Measurements from ENCODE around the gene SGF29.
"Not testable (repeated sequence)": the region's sequence is repeated elsewhere in the genome, so short reads cannot be mapped to it uniquely, and the experiment has no call there.

The SGF29 gene

DNA sequence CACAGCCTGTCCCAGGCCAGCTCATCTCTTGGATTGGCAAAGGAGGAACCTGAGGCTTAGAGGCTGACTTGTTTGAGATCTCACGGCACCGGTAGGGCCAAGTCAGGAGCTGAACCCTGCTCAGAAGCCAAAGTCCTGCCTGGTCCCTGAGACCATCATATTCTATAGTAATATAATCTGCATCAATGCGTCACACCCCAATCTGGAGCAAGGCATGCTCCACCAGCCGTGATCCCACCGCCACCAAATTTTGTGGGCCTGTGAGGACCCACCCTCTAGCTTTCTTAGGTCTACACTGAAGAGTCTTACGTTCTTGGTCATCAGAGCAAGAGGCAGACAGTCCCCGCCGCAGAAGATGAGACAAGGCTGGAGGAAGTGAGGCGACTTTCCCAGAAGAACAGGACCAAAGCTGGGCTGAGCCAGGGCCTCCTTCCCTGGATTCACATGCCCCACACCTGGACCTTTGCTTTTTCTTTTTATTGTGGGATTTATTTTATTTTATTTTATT lies 53.5 kb downstream of the SGF29 start:
- H3K36me3 ChIP-seq (ENCODE audit: control insufficient read depth in 1 of 2, insufficient read depth in 2 of 2, low read depth in 1 of 2, low read length in 2 of 2): no peaks in the 10 kb centered on the region
- WGBS: 94% methylated on average over 9 of the region's 9 CpGs
- H3K23ac ChIP-seq (ENCODE audit: low read length in 2 of 2): no peak overlapping the region
- H4K91ac ChIP-seq (ENCODE audit: low read length): no peak overlapping the region
- no peak for DNase-seq
- no peak overlapping the region for H3K4me3 ChIP-seq (ENCODE audit: insufficient read depth in 1 of 2, low read depth in 1 of 2, low read length in 2 of 2)
- H2AK5ac ChIP-seq (ENCODE audit: low read length, severe bottlenecking): no peak overlapping the region
- no peak overlapping the region for H2BK15ac ChIP-seq (ENCODE audit: low read depth, poor library complexity, severe bottlenecking)
- H2AFZ ChIP-seq (ENCODE audit: low read depth, low read length): no peak overlapping the region
- H3K4me1 ChIP-seq (ENCODE audit: control insufficient read depth, insufficient read depth, low read depth, low read length): peaks cover 6% of the 10 kb centered on the region
- H2BK120ac ChIP-seq (ENCODE audit: low read depth, low read length): no peak overlapping the region
- no peak overlapping the region for H3K18ac ChIP-seq (ENCODE audit: low read depth in 1 of 2, low read length in 2 of 2)
- no peak overlapping the region for H4K8ac ChIP-seq (ENCODE audit: low read length)
- H3K4me2 ChIP-seq (ENCODE audit: low read length, poor library complexity, severe bottlenecking): no peak overlapping the region
- H2BK5ac ChIP-seq (ENCODE audit: low read depth, low read length, poor library complexity, severe bottlenecking): no peak overlapping the region
- no peak overlapping the region for H2BK12ac ChIP-seq (ENCODE audit: low read length in 2 of 2)
- H3K9me3 ChIP-seq (ENCODE audit: control insufficient read depth, low read length): no peaks in the 10 kb centered on the region
- H3K4ac ChIP-seq (ENCODE audit: low read depth in 1 of 2, low read length in 2 of 2): no peak overlapping the region
- H3K9ac ChIP-seq (ENCODE audit: low read length): no peak overlapping the region
- H3K14ac ChIP-seq (ENCODE audit: low read length in 2 of 2): no peak overlapping the region
- H3K27me3 ChIP-seq (ENCODE audit: control insufficient read depth in 1 of 2, insufficient read depth in 1 of 2, low read length in 2 of 2): peaks cover 12 to 14% of the 10 kb centered on the region in 2 experiments
- no peak overlapping the region for H3K27ac ChIP-seq (ENCODE audit: low read length, poor library complexity, severe bottlenecking)
- no peaks in the 10 kb centered on the region for H3K79me1 ChIP-seq (replicated peaks; ENCODE audit: low read length, poor library complexity, severe bottlenecking)

DNA sequence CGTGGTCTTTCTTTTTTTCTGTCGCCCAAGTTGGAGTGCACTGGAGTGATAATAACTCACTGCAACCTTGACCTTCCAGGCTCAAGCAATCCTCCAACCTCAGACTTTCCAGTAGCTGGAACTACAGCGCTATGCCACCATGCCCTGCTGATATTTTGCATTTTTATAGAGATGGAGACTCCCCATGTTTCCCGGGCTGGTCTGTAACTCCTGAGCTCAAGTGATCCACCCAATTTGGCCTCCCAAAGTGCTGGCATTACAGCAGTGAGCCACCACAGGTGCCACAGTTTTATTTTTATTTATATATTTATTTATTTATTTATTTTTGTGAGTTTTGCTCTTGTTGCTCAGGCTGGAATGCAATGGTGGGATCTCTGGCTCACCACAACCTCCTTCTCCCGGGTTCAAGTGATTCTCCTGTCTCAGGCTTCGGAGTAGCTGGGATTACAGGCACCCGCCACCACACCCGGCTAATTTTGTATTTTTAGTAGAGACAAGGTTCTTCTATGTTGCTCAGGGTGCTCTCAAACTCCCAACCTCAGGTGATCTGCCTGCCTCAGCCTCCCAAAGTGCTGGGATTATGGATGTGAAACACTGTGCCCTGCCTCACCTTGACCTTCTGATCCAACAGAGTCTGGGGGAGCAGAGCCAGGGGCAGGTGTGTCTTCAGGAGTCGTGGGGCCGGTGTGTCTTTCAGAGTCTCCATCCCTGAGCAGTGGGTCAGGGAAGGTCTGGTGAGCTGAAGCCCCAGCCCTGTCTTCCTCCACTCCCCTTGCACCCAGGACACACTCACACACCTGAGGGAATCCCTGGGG lies 54.2 kb downstream of the SGF29 start:
- not testable (repeated sequence) for H2BK5ac ChIP-seq (ENCODE audit: low read depth, low read length, poor library complexity, severe bottlenecking); H2AK5ac ChIP-seq (ENCODE audit: low read length, severe bottlenecking); H3K23ac ChIP-seq (ENCODE audit: low read length in 2 of 2); H3K9ac ChIP-seq (ENCODE audit: low read length); H2BK120ac ChIP-seq (ENCODE audit: low read depth, low read length); H2BK15ac ChIP-seq (ENCODE audit: low read depth, poor library complexity, severe bottlenecking); H3K18ac ChIP-seq (ENCODE audit: low read depth in 1 of 2, low read length in 2 of 2); H3K4ac ChIP-seq (ENCODE audit: low read depth in 1 of 2, low read length in 2 of 2); H3K14ac ChIP-seq (ENCODE audit: low read length in 2 of 2); H3K4me1 ChIP-seq (ENCODE audit: control insufficient read depth, insufficient read depth, low read depth, low read length); H2AFZ ChIP-seq (ENCODE audit: low read depth, low read length); DNase-seq; H3K4me2 ChIP-seq (ENCODE audit: low read length, poor library complexity, severe bottlenecking); H3K4me3 ChIP-seq (ENCODE audit: insufficient read depth in 1 of 2, low read depth in 1 of 2, low read length in 2 of 2); H3K9me3 ChIP-seq (ENCODE audit: control insufficient read depth, low read length); H2BK12ac ChIP-seq (ENCODE audit: low read length in 2 of 2); H3K27ac ChIP-seq (ENCODE audit: low read length, poor library complexity, severe bottlenecking); H3K79me1 ChIP-seq (replicated peaks; ENCODE audit: low read length, poor library complexity, severe bottlenecking); H4K8ac ChIP-seq (ENCODE audit: low read length); H3K36me3 ChIP-seq (ENCODE audit: control insufficient read depth in 1 of 2, insufficient read depth in 2 of 2, low read depth in 1 of 2, low read length in 2 of 2); H4K91ac ChIP-seq (ENCODE audit: low read length)
- whole genome bisulfite sequencing: 84% methylated on average over 8 of the region's 10 CpGs
- peaks cover 10 to 12% of the 10 kb centered on the region in 2 experiments for H3K27me3 ChIP-seq (ENCODE audit: control insufficient read depth in 1 of 2, insufficient read depth in 1 of 2, low read length in 2 of 2)

DNA sequence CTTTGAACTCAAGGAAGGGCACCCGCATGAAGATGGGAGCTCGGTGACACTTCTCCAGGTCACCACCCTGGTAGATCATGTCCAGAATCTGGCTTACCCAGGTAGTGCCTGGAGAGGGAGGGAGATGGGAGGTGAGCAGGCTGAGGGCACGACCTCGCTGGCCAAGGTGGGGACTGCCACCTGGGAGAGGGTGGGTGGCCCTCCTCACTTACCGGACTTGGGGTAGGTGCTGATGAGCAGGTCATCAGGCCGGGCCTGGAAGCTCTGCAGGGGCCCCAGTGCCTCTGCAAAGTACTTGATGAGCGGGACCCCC lies 54.7 kb downstream of the SGF29 start:
- H3K36me3 ChIP-seq (ENCODE audit: control insufficient read depth in 1 of 2, insufficient read depth in 2 of 2, low read depth in 1 of 2, low read length in 2 of 2); H3K4me2 ChIP-seq (ENCODE audit: low read length, poor library complexity, severe bottlenecking); H3K9me3 ChIP-seq (ENCODE audit: control insufficient read depth, low read length); H3K4ac ChIP-seq (ENCODE audit: low read depth in 1 of 2, low read length in 2 of 2); H2AFZ ChIP-seq (ENCODE audit: low read depth, low read length); H3K4me1 ChIP-seq (ENCODE audit: control insufficient read depth, insufficient read depth, low read depth, low read length); H3K27me3 ChIP-seq (ENCODE audit: control insufficient read depth in 1 of 2, insufficient read depth in 1 of 2, low read length in 2 of 2); H2BK5ac ChIP-seq (ENCODE audit: low read depth, low read length, poor library complexity, severe bottlenecking); H4K91ac ChIP-seq (ENCODE audit: low read length); H3K9ac ChIP-seq (ENCODE audit: low read length); H3K14ac ChIP-seq (ENCODE audit: low read length in 2 of 2); H2BK120ac ChIP-seq (ENCODE audit: low read depth, low read length); H3K4me3 ChIP-seq (ENCODE audit: insufficient read depth in 1 of 2, low read depth in 1 of 2, low read length in 2 of 2); H3K23ac ChIP-seq (ENCODE audit: low read length in 2 of 2); H3K18ac ChIP-seq (ENCODE audit: low read depth in 1 of 2, low read length in 2 of 2); H3K79me1 ChIP-seq (replicated peaks; ENCODE audit: low read length, poor library complexity, severe bottlenecking); H4K8ac ChIP-seq (ENCODE audit: low read length); H2AK5ac ChIP-seq (ENCODE audit: low read length, severe bottlenecking); H2BK12ac ChIP-seq (ENCODE audit: low read length in 2 of 2); DNase-seq; H2BK15ac ChIP-seq (ENCODE audit: low read depth, poor library complexity, severe bottlenecking); H3K27ac ChIP-seq (ENCODE audit: low read length, poor library complexity, severe bottlenecking): not testable (repeated sequence)
- 100% methylated on average over 2 of the region's 7 CpGs for WGBS

- not testable (repeated sequence) for H4K8ac ChIP-seq (ENCODE audit: low read length); H3K27ac ChIP-seq (ENCODE audit: low read length, poor library complexity, severe bottlenecking); DNase-seq; H3K23ac ChIP-seq (ENCODE audit: low read length in 2 of 2); H3K36me3 ChIP-seq (ENCODE audit: control insufficient read depth in 1 of 2, insufficient read depth in 2 of 2, low read depth in 1 of 2, low read length in 2 of 2); H3K4me1 ChIP-seq (ENCODE audit: control insufficient read depth, insufficient read depth, low read depth, low read length); H2AFZ ChIP-seq (ENCODE audit: low read depth, low read length); H3K9ac ChIP-seq (ENCODE audit: low read length); H3K4me3 ChIP-seq (ENCODE audit: insufficient read depth in 1 of 2, low read depth in 1 of 2, low read length in 2 of 2); H3K27me3 ChIP-seq (ENCODE audit: control insufficient read depth in 1 of 2, insufficient read depth in 1 of 2, low read length in 2 of 2); H2AK5ac ChIP-seq (ENCODE audit: low read length, severe bottlenecking); H2BK120ac ChIP-seq (ENCODE audit: low read depth, low read length); H3K4ac ChIP-seq (ENCODE audit: low read depth in 1 of 2, low read length in 2 of 2); H2BK5ac ChIP-seq (ENCODE audit: low read depth, low read length, poor library complexity, severe bottlenecking); H4K91ac ChIP-seq (ENCODE audit: low read length); H2BK12ac ChIP-seq (ENCODE audit: low read length in 2 of 2); H3K79me1 ChIP-seq (replicated peaks; ENCODE audit: low read length, poor library complexity, severe bottlenecking); H3K4me2 ChIP-seq (ENCODE audit: low read length, poor library complexity, severe bottlenecking); H3K9me3 ChIP-seq (ENCODE audit: control insufficient read depth, low read length); H2BK15ac ChIP-seq (ENCODE audit: low read depth, poor library complexity, severe bottlenecking)
- WGBS: 87% methylated on average over 8 of the region's 11 CpGs
- H3K14ac ChIP-seq (ENCODE audit: low read length in 2 of 2): peak overlapping the region in 1 of 2 experiments; percentile 55
- H3K18ac ChIP-seq (ENCODE audit: low read depth in 1 of 2, low read length in 2 of 2): peak overlapping the region in 1 of 2 experiments; percentile 34
These were observed 55.3 kb downstream of the SGF29 start for GRCh38 chr16:28608867-28609596.
